IMR-90 (cell line): ENCODE data around the gene SURF2. TPM values are rescaled to one million over a fixed set of nuclear protein-coding genes. Genes with fewer than 3 reads are reported as not detected.

Source experiments
- ATAC-seq: fragments of 200-7000 bp; cut with Tn5 transposase; 2 replicates; pipeline ENCODE4 v1.9.1; 2020; ENCODE audit warnings: low read depth, mild to moderate bottlenecking, moderate library complexity
- BruUV-seq: library from RNA; stranded (reverse); fragments of 400-500 nt; replicated peaks from 2 replicates; lab custom pipeline; 2021; lab: Mats Ljungman, UMichigan
- CTCF ChIA-PET: fragments of 300-600 bp; formaldehyde crosslinking; extraction: SDS; loops from one replicate; lab custom pipeline; 2021; ENCODE audit warnings: antibody characterized with exemption; lab: Yijun Ruan, JAX
- POLR2A ChIA-PET: fragments of 300-600 bp; sonication (Branson Sonifier 250); formaldehyde crosslinking; loops from one replicate; lab custom pipeline; 2022; ENCODE audit warnings: antibody characterized with exemption; ENCODE audit not compliant: unreplicated experiment; lab: Charles Lee
- DNase-seq: peaks from one replicate; pipeline ENCODE4 v3.0.0; 2013
- H2AFZ ChIP-seq: replicated peaks from 2 replicates; pipeline ENCODE3; 2013; ENCODE audit warnings: low read length, mild to moderate bottlenecking; ENCODE audit not compliant: poor library complexity
- H2AK5ac ChIP-seq: 2 replicates; pipeline ENCODE4 v1.6.1; 2013; ENCODE audit warnings: low read depth, low read length, inconsistent platforms
- H2AK9ac ChIP-seq: replicated peaks from 2 replicates; pipeline ENCODE3; 2013; ENCODE audit warnings: mild to moderate bottlenecking, low read depth, low read length, moderate library complexity; ENCODE audit not compliant: poor library complexity
- H2BK120ac ChIP-seq: 2 replicates; pipeline ENCODE4 v1.6.1; 2013; ENCODE audit warnings: low read depth, low read length, inconsistent platforms
- H2BK15ac ChIP-seq: 3 replicates; pipeline ENCODE4 v1.6.1; 2013; ENCODE audit warnings: low read depth, low read length, inconsistent platforms
- H2BK20ac ChIP-seq: 2 replicates; pipeline ENCODE4 v1.6.1; 2013; ENCODE audit warnings: low read depth, mild to moderate bottlenecking, inconsistent platforms, low read length, moderate library complexity
- H2BK5ac ChIP-seq: 2 replicates; pipeline ENCODE4 v1.6.1; 2013; ENCODE audit warnings: mild to moderate bottlenecking, low read depth, low read length, inconsistent platforms; ENCODE audit not compliant: poor library complexity, severe bottlenecking
- H3K14ac ChIP-seq: replicated peaks from 2 replicates; pipeline ENCODE4 v1.6.1; 2013; ENCODE audit warnings: low read depth, low read length, inconsistent platforms
- H3K18ac ChIP-seq: 2 replicates; pipeline ENCODE4 v1.6.1; 2013; ENCODE audit warnings: low read depth, low read length, control low read depth
- H3K23ac ChIP-seq: 2 replicates; pipeline ENCODE4 v1.6.1; 2013; ENCODE audit warnings: low read depth, low read length, inconsistent platforms
- H3K27ac ChIP-seq: 2 replicates; pipeline ENCODE4 v1.5.1; 2013; ENCODE audit warnings: mild to moderate bottlenecking, control low read depth, low read length; ENCODE audit not compliant: insufficient read depth
- H3K27me3 ChIP-seq: 2 replicates; pipeline ENCODE4 v1.6.1; 2013; ENCODE audit warnings: low read length; ENCODE audit not compliant: control insufficient read depth, insufficient read depth
- H3K36me3 ChIP-seq: 2 replicates; pipeline ENCODE4 v1.6.1; 2013; ENCODE audit warnings: low read length, mixed read lengths; ENCODE audit not compliant: control insufficient read depth, insufficient read depth
- H3K4ac ChIP-seq: 2 replicates; pipeline ENCODE4 v1.6.1; 2013; ENCODE audit warnings: low read depth, low read length, inconsistent platforms
- H3K4me1 ChIP-seq: 2 replicates; pipeline ENCODE4 v1.6.1; 2013; ENCODE audit warnings: low read length, mixed read lengths; ENCODE audit not compliant: control insufficient read depth, insufficient read depth
- H3K4me2 ChIP-seq: 2 replicates; pipeline ENCODE4 v1.6.1; 2013; ENCODE audit warnings: low read depth, mild to moderate bottlenecking, control low read depth, low read length, moderate library complexity
- H3K4me3 ChIP-seq: 2 replicates; pipeline ENCODE4 v1.5.1; 2013; ENCODE audit warnings: low read depth, mild to moderate bottlenecking, control low read depth, low read length, moderate library complexity; ENCODE audit not compliant: insufficient read depth
- H3K56ac ChIP-seq: 2 replicates; pipeline ENCODE4 v1.6.1; 2013; ENCODE audit warnings: low read length, inconsistent platforms; ENCODE audit not compliant: insufficient read depth; ENCODE audit errors: extremely low read depth
- H3K79me1 ChIP-seq, 2 experiments: 2 replicates each; pipeline ENCODE4 v1.6.1; 2013; ENCODE audit warnings: low read length in 2 of 2, inconsistent platforms in 1 of 2, low read depth in 1 of 2
- H3K9ac ChIP-seq: 2 replicates; pipeline ENCODE4 v1.6.1; 2013; ENCODE audit warnings: low read depth, low read length, control low read depth
- H3K9me1 ChIP-seq: 2 replicates; pipeline ENCODE4 v1.6.1; 2013; ENCODE audit warnings: low read length, inconsistent platforms; ENCODE audit not compliant: insufficient read depth
- H3K9me3 ChIP-seq: 2 replicates; pipeline ENCODE4 v1.6.1; 2013; ENCODE audit warnings: low read length; ENCODE audit not compliant: control insufficient read depth, insufficient read depth
- H4K20me1 ChIP-seq: 2 replicates; pipeline ENCODE4 v1.6.1; 2013; ENCODE audit warnings: low read length, inconsistent platforms; ENCODE audit not compliant: insufficient read depth
- H4K5ac ChIP-seq: 2 replicates; pipeline ENCODE4 v1.6.1; 2013; ENCODE audit warnings: mild to moderate bottlenecking, low read depth, low read length, control low read depth
- H4K8ac ChIP-seq, 2 experiments: 2 replicates each; pipeline ENCODE4 v1.6.1; 2013; ENCODE audit warnings: low read depth in 2 of 2, low read length in 2 of 2, control low read depth in 1 of 2, inconsistent platforms in 1 of 2
- H4K91ac ChIP-seq: 2 replicates; pipeline ENCODE4 v1.6.1; 2013; ENCODE audit warnings: low read depth, low read length, inconsistent platforms; ENCODE audit not compliant: insufficient read depth
- CHD1 ChIP-seq: IDR thresholded peaks from 2 replicates; pipeline ENCODE4 v1.6.1; 2012; ENCODE audit warnings: low read depth, low read length, improper control_type of control experiment
- ELK1 ChIP-seq: fragments of 150-350 bp; IDR thresholded peaks from 2 replicates; pipeline ENCODE4 v1.6.1; 2016; ENCODE audit warnings: low read depth, mild to moderate bottlenecking, low read length, moderate library complexity, borderline replicate concordance
- FOS ChIP-seq: fragments of 150-350 bp; IDR thresholded peaks from 2 replicates; pipeline ENCODE4 v1.6.1; 2016; ENCODE audit warnings: low read depth, low read length
- MAFK ChIP-seq: IDR thresholded peaks from 2 replicates; pipeline ENCODE4 v1.6.1; 2012; ENCODE audit warnings: low read depth, low read length, improper control_type of control experiment
- MAZ ChIP-seq: IDR thresholded peaks from 2 replicates; pipeline ENCODE4 v1.6.1; 2012; ENCODE audit warnings: low read depth, mild to moderate bottlenecking, low read length, improper control_type of control experiment, moderate library complexity, borderline replicate concordance
- MXI1 ChIP-seq: IDR thresholded peaks from 2 replicates; pipeline ENCODE4 v1.6.1; 2012; ENCODE audit warnings: low read depth, mild to moderate bottlenecking, low read length, moderate library complexity, borderline replicate concordance
- NFE2L2 ChIP-seq: fragments of 150-350 bp; IDR thresholded peaks from 2 replicates; pipeline ENCODE4 v1.6.1; 2016; ENCODE audit warnings: low read depth, mild to moderate bottlenecking, low read length
- POLR2A ChIP-seq: IDR thresholded peaks from 2 replicates; pipeline ENCODE4 v1.6.1; 2012; ENCODE audit warnings: mild to moderate bottlenecking, low read depth, low read length
- RAD21 ChIP-seq: IDR thresholded peaks from 2 replicates; pipeline ENCODE4 v1.6.1; 2012; ENCODE audit warnings: low read length, improper control_type of control experiment
- RCOR1 ChIP-seq: IDR thresholded peaks from 2 replicates; pipeline ENCODE4 v1.6.1; 2012; ENCODE audit warnings: mild to moderate bottlenecking, low read length, improper control_type of control experiment; ENCODE audit not compliant: insufficient replicate concordance
- RFX5 ChIP-seq: IDR thresholded peaks from 2 replicates; pipeline ENCODE4 v1.8.0; 2012; ENCODE audit warnings: low read depth, mild to moderate bottlenecking, low read length, moderate library complexity
- SMC3 ChIP-seq: fragments of 150-350 bp; IDR thresholded peaks from 2 replicates; pipeline ENCODE4 v1.6.1; 2016; ENCODE audit warnings: low read depth, mild to moderate bottlenecking, antibody characterized with exemption, low read length, moderate library complexity
- USF2 ChIP-seq: fragments of 150-350 bp; IDR thresholded peaks from 2 replicates; pipeline ENCODE4 v1.6.1; 2017; ENCODE audit warnings: mild to moderate bottlenecking, antibody characterized with exemption, low read length, low read depth
- WGBS, 2 experiments: methylation state at CpG; one replicate each; pipeline versions ENCODE4 v1.1.5 to v1.1.7; 2013; ENCODE audit warnings: missing lambda C conversion rate in 2 of 2; ENCODE audit not compliant: insufficient read length in 1 of 2; ENCODE audit errors: extremely low coverage in 2 of 2; 5-methylcytosine and 5-hydroxymethylcytosine counted together
- dilution Hi-C: fragments of 300-500 bp; cut with HindIII; formaldehyde crosslinking; loops from one replicate; pipeline ENCODE4 v1.14.3; 2018; ENCODE audit warnings: low sequenced_read_pairs; ENCODE audit not compliant: unreplicated experiment
- in situ Hi-C: fragments of 300-500 bp; cut with MboI; formaldehyde crosslinking; loops from 3 replicates; pipeline ENCODE4 v1.14.3; 2019; ENCODE audit warnings: low sequenced_read_pairs, inconsistent platforms, mixed read lengths
- intact Hi-C: fragments of 100-400 bp; cut with micrococcal nuclease; formaldehyde crosslinking; loops from 2 replicates; pipeline ENCODE4 v1.10.0; 2022
- polyA plus RNA-seq, 3 experiments: library from polyadenylated mRNA; depleted of rRNA; stranded (reverse); fragments of >200 nt; gene quantifications; 2 replicates each; pipeline ENCODE4 v1.2.3, GENCODE V29; 2012; ENCODE audit warnings: low replicate concordance in 1 of 3
- total RNA-seq: library from RNA; depleted of rRNA; stranded (reverse); fragments of >200 nt; gene quantifications from 2 replicates; pipeline ENCODE4 v1.2.3, GENCODE V29; 2012

Gene SURF2
- total and polyA plus RNA-seq, 2 of the 4 experiments (the other 2 are of a cell fraction), result 9.9 to 16.3 TPM

- TF ChIP-seq MAZ, result no peak
Observed at GRCh38 chr9:133359399-133360175, 3.2 kb downstream of the SURF2 start (continued).

- H2AK9ac ChIP-seq, result no peak overlapping the region
- in situ Hi-C loops (no loop called here), intact Hi-C loops (no loop called here), dilution Hi-C loops (no loop called here)
- DNase-seq (no peak), ATAC-seq (no peak)
- peaks cover 10% of the 10 kb centered on the region; the same call in 1 of the 2 replicates for H3K4me1 ChIP-seq
- no peak overlapping the region for H2AFZ ChIP-seq
- no peak overlapping the region; the same call in 1 of the 2 replicates for H3K23ac ChIP-seq
- H2BK5ac ChIP-seq, result no peak overlapping the region
- no peak overlapping the region for H4K8ac ChIP-seq
- no peak overlapping the region for H3K18ac ChIP-seq
- peaks cover 41 to 87% of the 10 kb centered on the region in 2 experiments for H3K79me1 ChIP-seq
- H3K4ac ChIP-seq, result no peak overlapping the region
- no peak overlapping the region for H3K4me2 ChIP-seq
- H3K56ac ChIP-seq, result no peak overlapping the region
- 85% methylated on average over 4 of the region's 21 CpGs; no CpG with 5 or more reads in 1 of the 2 experiments for WGBS, 2 experiments
- no peak overlapping the region for H3K27ac ChIP-seq
- no peaks in the 10 kb centered on the region for H3K9me3 ChIP-seq
- ChIA-PET POLR2A (no interaction called here), CTCF (no interaction called here)
- H2BK120ac ChIP-seq, result no peak overlapping the region
- peaks cover 53% of the 10 kb centered on the region for H3K36me3 ChIP-seq
- H4K20me1 ChIP-seq, result peaks cover 67% of the 10 kb centered on the region
- H2AK5ac ChIP-seq, result no peak overlapping the region
- no peak overlapping the region for H3K14ac ChIP-seq
- H2BK20ac ChIP-seq, result no peak overlapping the region
- H3K4me3 ChIP-seq, result no peak overlapping the region
- H3K27me3 ChIP-seq, result no peaks in the 10 kb centered on the region
- no peaks in the 10 kb centered on the region; the same call in none of the 2 replicates for H3K9me1 ChIP-seq
- H2BK15ac ChIP-seq, result no peak overlapping the region
- H3K9ac ChIP-seq, result no peak overlapping the region
- BruUV-seq, result no TSS peak
- no peak overlapping the region for H4K91ac ChIP-seq
- H4K5ac ChIP-seq, result no peak overlapping the region
- no peak for TF ChIP-seq ELK1
- no peak for TF ChIP-seq NFE2L2
- TF ChIP-seq FOS, result no peak
- no peak for TF ChIP-seq MXI1
- TF ChIP-seq MAFK, result no peak
- no peak for TF ChIP-seq USF2
- no peak for TF ChIP-seq MAZ
- no peak for TF ChIP-seq SMC3
- no peak for TF ChIP-seq POLR2A
- no peak for TF ChIP-seq CHD1
- TF ChIP-seq RFX5, result no peak
- TF ChIP-seq RCOR1, result no peak
- TF ChIP-seq RAD21, result no peak
Observed at GRCh38 chr9:133360400-133361393, 4.3 kb downstream of the SURF2 start.
